ENCODE results near the gene UAP1L1. TPM values are rescaled to one million over a fixed set of nuclear protein-coding genes. Genes with fewer than 3 reads are reported as not detected.

UAP1L1 gene
- total and polyA plus RNA-seq, 4 donors, result 0.35 to 2.3 (median 1.7) TPM

DNA sequence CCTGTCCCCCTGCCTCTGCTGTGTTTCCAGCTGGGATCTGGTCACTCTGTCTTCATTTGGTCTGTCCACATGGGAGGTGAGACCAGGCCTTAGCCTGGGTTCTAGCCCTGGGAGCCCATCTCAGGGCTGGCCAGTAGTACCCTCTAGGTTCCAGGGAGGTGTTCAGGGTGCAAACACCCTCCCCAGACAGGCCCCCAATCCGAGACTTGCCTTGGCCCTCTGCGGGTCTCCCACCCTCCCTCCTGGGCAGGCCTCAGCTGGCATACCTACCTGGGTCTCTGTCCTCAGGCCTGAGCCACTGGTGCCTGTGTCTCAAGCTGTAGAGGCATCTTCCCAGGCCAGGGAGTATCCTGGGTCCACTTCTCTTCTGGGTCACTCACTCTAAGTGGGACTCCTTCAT lies 6.0 kb upstream of the UAP1L1 start:
- 78% methylated on average over 2 of the region's 2 CpGs for WGBS
- H3K27ac ChIP-seq (ENCODE audit: low read depth in 1 of 2, low read length in 2 of 2), result no peak overlapping the region
- H3K36me3 ChIP-seq (ENCODE audit: control insufficient read depth in 4 of 4, insufficient read depth in 3 of 4, low read depth in 1 of 4, low read length in 3 of 4), result no peaks in the 10 kb centered on the region
- H3K27me3 ChIP-seq (ENCODE audit: control insufficient read depth in 4 of 4, insufficient read depth in 4 of 4, low read length in 3 of 4), result peaks cover 0 to 9% (median 1%) of the 10 kb centered on the region in 4 donors
- TF ChIP-seq RAD21 (IDR thresholded peaks at IDR 0.05) (no peak), GABPA (IDR thresholded peaks at IDR 0.05 in 1 of 2, conservative IDR thresholded peaks at IDR 0.05 in 1 of 2) (no peak), FOXA1 (IDR thresholded peaks at IDR 0.05) (no peak), TAF1 (conservative IDR thresholded peaks at IDR 0.05) (no peak), EGR1 (IDR thresholded peaks at IDR 0.05; ENCODE audit: low read depth in 2 of 2) (no peak)
- TF ChIP-seq, protein P1, sequence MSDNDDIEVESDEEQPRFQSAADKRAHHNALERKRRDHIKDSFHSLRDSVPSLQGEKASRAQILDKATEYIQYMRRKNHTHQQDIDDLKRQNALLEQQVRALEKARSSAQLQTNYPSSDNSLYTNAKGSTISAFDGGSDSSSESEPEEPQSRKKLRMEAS (IDR thresholded peaks at IDR 0.05), result no peak
- no peak overlapping the region for H3K4me3 ChIP-seq (ENCODE audit: low read depth in 1 of 3, low read length in 3 of 3)
- H3K9ac ChIP-seq (ENCODE audit: low read depth in 1 of 2, low read length in 2 of 2), result no peak overlapping the region
- no peaks in the 10 kb centered on the region for H3K9me3 ChIP-seq (ENCODE audit: control insufficient read depth in 4 of 4, low read length in 3 of 4)
- H3K4me1 ChIP-seq (ENCODE audit: control insufficient read depth in 4 of 4, insufficient read depth in 4 of 4, low read length in 3 of 4), result peaks cover 4 to 12% (median 5%) of the 10 kb centered on the region in 4 donors
- DNase-seq (ENCODE audit: low spot score), result no peak

DNA sequence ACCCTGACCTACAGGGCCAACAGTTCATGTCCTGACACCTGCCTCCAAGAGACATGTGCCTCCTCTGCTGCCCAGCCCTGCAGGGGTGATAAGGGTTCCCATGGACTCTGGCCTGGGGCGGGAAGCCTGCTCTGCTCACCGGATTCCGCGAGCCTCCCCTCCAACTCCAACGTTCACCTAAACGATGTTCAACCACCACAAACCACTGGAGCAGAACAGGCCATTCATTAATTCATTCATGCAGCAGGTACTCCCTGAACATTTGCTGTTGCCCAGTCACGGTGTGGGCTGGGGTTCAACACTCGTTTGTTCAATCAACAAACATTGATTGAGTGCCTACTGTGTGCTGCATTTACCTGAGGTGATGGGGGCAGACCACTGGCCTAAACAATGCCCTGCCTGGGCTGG lies 3.3 kb upstream of the UAP1L1 start:
- TF ChIP-seq NR2F2 (IDR thresholded peaks at IDR 0.05), result no peak
- TF ChIP-seq RAD21 (IDR thresholded peaks at IDR 0.05), result no peak
- TF ChIP-seq, protein P2, sequence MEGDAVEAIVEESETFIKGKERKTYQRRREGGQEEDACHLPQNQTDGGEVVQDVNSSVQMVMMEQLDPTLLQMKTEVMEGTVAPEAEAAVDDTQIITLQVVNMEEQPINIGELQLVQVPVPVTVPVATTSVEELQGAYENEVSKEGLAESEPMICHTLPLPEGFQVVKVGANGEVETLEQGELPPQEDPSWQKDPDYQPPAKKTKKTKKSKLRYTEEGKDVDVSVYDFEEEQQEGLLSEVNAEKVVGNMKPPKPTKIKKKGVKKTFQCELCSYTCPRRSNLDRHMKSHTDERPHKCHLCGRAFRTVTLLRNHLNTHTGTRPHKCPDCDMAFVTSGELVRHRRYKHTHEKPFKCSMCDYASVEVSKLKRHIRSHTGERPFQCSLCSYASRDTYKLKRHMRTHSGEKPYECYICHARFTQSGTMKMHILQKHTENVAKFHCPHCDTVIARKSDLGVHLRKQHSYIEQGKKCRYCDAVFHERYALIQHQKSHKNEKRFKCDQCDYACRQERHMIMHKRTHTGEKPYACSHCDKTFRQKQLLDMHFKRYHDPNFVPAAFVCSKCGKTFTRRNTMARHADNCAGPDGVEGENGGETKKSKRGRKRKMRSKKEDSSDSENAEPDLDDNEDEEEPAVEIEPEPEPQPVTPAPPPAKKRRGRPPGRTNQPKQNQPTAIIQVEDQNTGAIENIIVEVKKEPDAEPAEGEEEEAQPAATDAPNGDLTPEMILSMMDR (IDR thresholded peaks at IDR 0.05; ENCODE audit: low read depth, low read length, missing input control), result no peak
- no peak for TF ChIP-seq FOXA2 (IDR thresholded peaks at IDR 0.05)
- TF ChIP-seq, protein P3, sequence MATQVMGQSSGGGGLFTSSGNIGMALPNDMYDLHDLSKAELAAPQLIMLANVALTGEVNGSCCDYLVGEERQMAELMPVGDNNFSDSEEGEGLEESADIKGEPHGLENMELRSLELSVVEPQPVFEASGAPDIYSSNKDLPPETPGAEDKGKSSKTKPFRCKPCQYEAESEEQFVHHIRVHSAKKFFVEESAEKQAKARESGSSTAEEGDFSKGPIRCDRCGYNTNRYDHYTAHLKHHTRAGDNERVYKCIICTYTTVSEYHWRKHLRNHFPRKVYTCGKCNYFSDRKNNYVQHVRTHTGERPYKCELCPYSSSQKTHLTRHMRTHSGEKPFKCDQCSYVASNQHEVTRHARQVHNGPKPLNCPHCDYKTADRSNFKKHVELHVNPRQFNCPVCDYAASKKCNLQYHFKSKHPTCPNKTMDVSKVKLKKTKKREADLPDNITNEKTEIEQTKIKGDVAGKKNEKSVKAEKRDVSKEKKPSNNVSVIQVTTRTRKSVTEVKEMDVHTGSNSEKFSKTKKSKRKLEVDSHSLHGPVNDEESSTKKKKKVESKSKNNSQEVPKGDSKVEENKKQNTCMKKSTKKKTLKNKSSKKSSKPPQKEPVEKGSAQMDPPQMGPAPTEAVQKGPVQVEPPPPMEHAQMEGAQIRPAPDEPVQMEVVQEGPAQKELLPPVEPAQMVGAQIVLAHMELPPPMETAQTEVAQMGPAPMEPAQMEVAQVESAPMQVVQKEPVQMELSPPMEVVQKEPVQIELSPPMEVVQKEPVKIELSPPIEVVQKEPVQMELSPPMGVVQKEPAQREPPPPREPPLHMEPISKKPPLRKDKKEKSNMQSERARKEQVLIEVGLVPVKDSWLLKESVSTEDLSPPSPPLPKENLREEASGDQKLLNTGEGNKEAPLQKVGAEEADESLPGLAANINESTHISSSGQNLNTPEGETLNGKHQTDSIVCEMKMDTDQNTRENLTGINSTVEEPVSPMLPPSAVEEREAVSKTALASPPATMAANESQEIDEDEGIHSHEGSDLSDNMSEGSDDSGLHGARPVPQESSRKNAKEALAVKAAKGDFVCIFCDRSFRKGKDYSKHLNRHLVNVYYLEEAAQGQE (IDR thresholded peaks at IDR 0.05), result no peak
- no peak for TF ChIP-seq JUND (IDR thresholded peaks at IDR 0.05)
- no peak for DNase-seq (ENCODE audit: low spot score)
- Histone ChIP-seq H3K36me3 (ENCODE audit: control insufficient read depth in 4 of 4, insufficient read depth in 3 of 4, low read depth in 1 of 4, low read length in 3 of 4) (no peaks in the 10 kb centered on the region), H3K9ac (ENCODE audit: low read depth in 1 of 2, low read length in 2 of 2) (no peak overlapping the region), H3K27me3 (ENCODE audit: control insufficient read depth in 4 of 4, insufficient read depth in 4 of 4, low read length in 3 of 4) (peaks cover 0 to 5% (median 1%) of the 10 kb centered on the region in 4 donors), H3K4me1 (ENCODE audit: control insufficient read depth in 4 of 4, insufficient read depth in 4 of 4, low read length in 3 of 4) (peaks cover 5 to 24% (median 17%) of the 10 kb centered on the region in 4 donors), H3K9me3 (ENCODE audit: control insufficient read depth in 4 of 4, low read length in 3 of 4) (no peaks in the 10 kb centered on the region), H3K27ac (ENCODE audit: low read depth in 1 of 2, low read length in 2 of 2) (no peak overlapping the region), H3K4me3 (ENCODE audit: low read depth in 1 of 3, low read length in 3 of 3) (no peak overlapping the region)
- 60% methylated on average over 8 of the region's 8 CpGs for WGBS

DNA sequence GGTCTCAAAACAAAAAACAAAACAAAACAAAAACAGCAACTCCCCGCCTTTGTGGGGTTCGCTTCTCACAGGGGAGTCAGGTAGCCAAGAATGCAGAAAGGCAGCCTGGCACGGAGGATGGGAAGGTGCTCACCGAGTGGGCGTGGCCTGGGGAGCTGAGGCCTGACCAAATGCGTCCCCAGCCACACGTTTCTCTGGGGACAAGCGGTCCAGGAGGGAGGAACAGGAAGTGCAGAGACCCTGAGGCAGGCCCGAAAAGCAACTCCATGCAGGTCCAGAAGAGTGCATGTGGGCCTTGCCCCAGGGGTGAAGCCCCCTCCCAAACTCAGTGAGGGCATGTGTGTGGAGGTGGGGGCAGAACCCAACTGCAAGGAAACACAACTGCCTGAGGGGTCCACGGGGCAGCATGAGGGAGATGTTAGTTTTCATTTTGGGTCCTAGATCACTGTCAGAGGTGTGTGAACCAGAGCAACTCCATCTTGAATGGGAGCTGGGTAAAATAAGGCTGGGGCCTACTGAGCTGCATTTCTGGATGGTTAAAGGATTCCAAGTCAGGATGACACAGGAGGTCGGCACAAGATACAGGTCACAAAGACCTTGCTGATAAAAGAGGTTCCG lies 2.6 kb upstream of the UAP1L1 start:
- Histone ChIP-seq H3K27me3 (ENCODE audit: control insufficient read depth in 4 of 4, insufficient read depth in 4 of 4, low read length in 3 of 4) (peaks cover 0 to 5% (median under 1%) of the 10 kb centered on the region in 4 donors), H3K4me3 (ENCODE audit: low read depth in 1 of 3, low read length in 3 of 3) (no peak overlapping the region), H3K9me3 (ENCODE audit: control insufficient read depth in 4 of 4, low read length in 3 of 4) (no peaks in the 10 kb centered on the region), H3K4me1 (ENCODE audit: control insufficient read depth in 4 of 4, insufficient read depth in 4 of 4, low read length in 3 of 4) (peaks cover 5 to 24% (median 17%) of the 10 kb centered on the region in 4 donors), H3K36me3 (ENCODE audit: control insufficient read depth in 4 of 4, insufficient read depth in 3 of 4, low read depth in 1 of 4, low read length in 3 of 4) (peaks cover 0 to 2% (median 0%) of the 10 kb centered on the region in 4 donors), H3K9ac (ENCODE audit: low read depth in 1 of 2, low read length in 2 of 2) (no peak overlapping the region), H3K27ac (ENCODE audit: low read depth in 1 of 2, low read length in 2 of 2) (no peak overlapping the region)
- no peak for DNase-seq (ENCODE audit: low spot score)
- TF ChIP-seq, protein P2 (IDR thresholded peaks at IDR 0.05; ENCODE audit: low read depth, low read length, missing input control), result no peak
- no peak for TF ChIP-seq YY1 (IDR thresholded peaks at IDR 0.05)
- no peak for TF ChIP-seq GABPA (IDR thresholded peaks at IDR 0.05 in 1 of 2, conservative IDR thresholded peaks at IDR 0.05 in 1 of 2)
- TF ChIP-seq, protein P3 (IDR thresholded peaks at IDR 0.05), result no peak
- TF ChIP-seq, protein P1 (IDR thresholded peaks at IDR 0.05), result no peak
- 75% methylated on average over 12 of the region's 12 CpGs for WGBS

Data from liver (tissue), 9 donors.